HL-60 (cell line): ENCODE data around the gene ENOX1.

Source experiments
- CTCF ChIP-seq: IDR thresholded peaks from one replicate; pipeline ENCODE4 v1.5.1; 2011; ENCODE audit warnings: low read length, control low read depth, inconsistent platforms; ENCODE audit not compliant: insufficient read depth
- POLR2AphosphoS5 ChIP-seq: IDR thresholded peaks from 2 replicates; pipeline ENCODE4 v1.6.1; 2012; ENCODE audit warnings: low read depth
- REST ChIP-seq: IDR thresholded peaks from 2 replicates; pipeline ENCODE4 v1.6.1; 2012; ENCODE audit warnings: low read depth; ENCODE audit not compliant: insufficient replicate concordance

GRCh38 chr13:43732726-43733125, 54.0 kb downstream of the ENOX1 start:
- no peak for TF ChIP-seq CTCF
- TF ChIP-seq REST: no peak
- no peak for TF ChIP-seq POLR2AphosphoS5
